Lower leg skin (tissue), 4 donors: ENCODE results near the gene CX3CR1. TPM values are rescaled to one million over a fixed set of nuclear protein-coding genes. Genes with fewer than 3 reads are reported as not detected.

Source experiments
- DNase-seq, 2 donors: peaks; one replicate each; pipeline ENCODE4 v3.0.0-alpha.2; 2019; ENCODE audit warnings: low spot score in 2 of 2
- H3K4me3 ChIP-seq: fragments of 200-600 bp; sonication (generic); 2 replicates; pipeline ENCODE4 v1.5.1; 2017; ENCODE audit warnings: mild to moderate bottlenecking, low read depth; ENCODE audit not compliant: poor library complexity, severe bottlenecking
- CTCF ChIP-seq, 3 donors: fragments of 450-650 bp; IDR thresholded peaks; one replicate each; pipeline ENCODE4 v1.5.1; 2016; ENCODE audit warnings: antibody characterized with exemption in 3 of 3, mild to moderate bottlenecking in 3 of 3, moderate library complexity in 2 of 3
- POLR2A ChIP-seq, 2 donors: fragments of 450-650 bp; IDR thresholded peaks; one replicate each; pipeline ENCODE4 v1.6.1; 2016 to 2017; ENCODE audit warnings: antibody characterized with exemption in 2 of 2, mild to moderate bottlenecking in 1 of 2, moderate library complexity in 1 of 2
- WGBS, 2 donors: methylation state at CpG; one replicate each; pipeline ENCODE4 v1.1.5; 2018; 5-methylcytosine and 5-hydroxymethylcytosine counted together
- intact Hi-C: fragments of 100-400 bp; cut with DNase I; formaldehyde crosslinking; loops from one replicate; pipeline ENCODE4 v1.15.0; 2023; ENCODE audit warnings: low total_unique reads
- total RNA-seq, 4 donors: library from RNA; depleted of rRNA; stranded (reverse); fragments of >200 nt; gene quantifications; one replicate each; pipeline ENCODE4 v1.1.0, GENCODE V29; 2016

CX3CR1 gene
- total RNA-seq, 4 donors from 2014 or later = 0.23 to 1.5 (median 0.97) TPM

DNA sequence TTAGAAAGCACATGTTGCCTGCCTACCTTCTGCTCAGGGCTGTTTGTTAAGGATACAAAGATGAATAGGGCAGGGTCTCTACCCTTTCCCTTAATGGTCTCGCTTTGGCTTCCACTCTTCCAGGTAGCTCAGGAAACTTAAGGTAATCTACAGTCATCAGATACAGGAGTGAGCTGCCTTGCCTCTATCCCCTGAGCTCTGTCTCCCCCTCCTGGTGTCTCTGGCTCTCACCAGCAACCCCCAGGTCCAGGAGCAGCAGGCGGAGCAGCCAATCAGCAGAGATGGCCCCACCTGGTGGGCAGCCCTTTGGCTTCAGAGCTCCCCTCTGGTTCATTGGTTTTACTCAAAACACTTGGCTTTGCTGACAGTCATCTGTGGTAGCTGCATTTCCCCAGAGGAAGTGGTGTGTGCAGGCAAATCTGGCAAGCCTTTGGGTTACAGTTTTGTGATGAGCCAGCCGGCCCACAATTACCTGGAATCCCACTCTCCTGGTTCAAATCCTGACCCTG lies 8.5 kb upstream of the CX3CR1 start:
- DNase-seq = peak; percentile 70 to 93

GRCh38 chr3:39287216-39288164 lies 7.7 kb upstream of the CX3CR1 start:
- no peak for DNase-seq
- H3K4me3 ChIP-seq = no peak overlapping the region
- TF ChIP-seq POLR2A (IDR thresholded peaks at IDR 0.05) (no peak), CTCF (IDR thresholded peaks at IDR 0.05) (no peak)
- WGBS, 2 donors = 69 to 78% methylated on average over 8 of the region's 8 CpGs
- intact Hi-C loops = loop anchor here (10.0 kb wide), 1 partner anchor 73 kb away; no protein-coding TSS in a partner anchor

More for the DNA sequence above, 8.5 kb upstream of the CX3CR1 start:
- TF ChIP-seq CTCF (IDR thresholded peaks at IDR 0.05) (peak in 1 of 3 donors; percentile 76), POLR2A (IDR thresholded peaks at IDR 0.05) (no peak)
- intact Hi-C loops = loop anchor here (10.0 kb wide), 1 partner anchor 74 kb away; no protein-coding TSS in a partner anchor
- no peak overlapping the region for H3K4me3 ChIP-seq
- WGBS, 2 donors = 22 to 28% methylated on average over 3 of the region's 3 CpGs

GRCh38 chr3:39286771-39287170 lies 6.9 kb upstream of the CX3CR1 start:
- H3K4me3 ChIP-seq = no peak overlapping the region
- DNase-seq = no peak
- TF ChIP-seq CTCF (IDR thresholded peaks at IDR 0.05) = no peak
- TF ChIP-seq POLR2A (IDR thresholded peaks at IDR 0.05) = no peak
- intact Hi-C loops = loop anchor here (10.0 kb wide), 1 partner anchor 72 kb away; no protein-coding TSS in a partner anchor
- 86 to 90% methylated on average over 3 of the region's 3 CpGs for WGBS, 2 donors

GRCh38 chr3:39285332-39285731 lies 5.5 kb upstream of the CX3CR1 start:
- TF ChIP-seq POLR2A (IDR thresholded peaks at IDR 0.05) = no peak
- no peak for TF ChIP-seq CTCF (IDR thresholded peaks at IDR 0.05)
- no peak overlapping the region for H3K4me3 ChIP-seq
- intact Hi-C loops = loop anchor here (10.0 kb wide), 1 partner anchor 71 kb away; no protein-coding TSS in a partner anchor
- no peak for DNase-seq

- 72 to 75% methylated on average over 5 of the region's 5 CpGs for WGBS, 2 donors
- intact Hi-C loops = loop anchor here (10.0 kb wide), 1 partner anchor 70 kb away; no protein-coding TSS in a partner anchor
Measured at GRCh38 chr3:39284457-39284881, 4.6 kb upstream of the CX3CR1 start.

More at GRCh38 chr3:39284457-39284881, 4.6 kb upstream of the CX3CR1 start:
- TF ChIP-seq POLR2A (IDR thresholded peaks at IDR 0.05) = no peak
- no peak for TF ChIP-seq CTCF (IDR thresholded peaks at IDR 0.05)
- DNase-seq = no peak
- no peak overlapping the region for H3K4me3 ChIP-seq
